Measurements from ENCODE around the gene CIBAR2. TPM values are rescaled to one million over a fixed set of nuclear protein-coding genes. Genes with fewer than 3 reads are reported as not detected.

Gene CIBAR2
- total and polyA plus RNA-seq, 7 donors: not detected

GRCh38 chr16:85117418-85117817 is 5.1 kb upstream of the CIBAR2 start:
- DNase-seq: no peak
- WGBS, 2 donors: 86 to 91% methylated on average over 12 of the region's 12 CpGs

GRCh38 chr16:85114909-85115567 is 2.8 kb upstream of the CIBAR2 start:
- Histone ChIP-seq H3K4me3 (peak overlapping the region in 3 of 4 donors; percentile 11 to 34 (median 25)), H3K27ac (peak overlapping the region in 3 of 4 donors; percentile 32 to 62 (median 52)), H3K9me3 (no peaks in the 10 kb centered on the region), H3K27me3 (no peaks in the 10 kb centered on the region), H3K4me1 (peaks cover 0 to 8% (median 6%) of the 10 kb centered on the region in 4 donors), H3K36me3 (no peaks in the 10 kb centered on the region)
- 5 to 11% methylated on average over 20 of the region's 20 CpGs for whole genome bisulfite sequencing, 2 donors
- no peak for TF ChIP-seq POLR2A (IDR thresholded peaks at IDR 0.05)
- peak in 2 of 4 donors; percentile 15 to 38 for TF ChIP-seq POLR2AphosphoS5 (IDR thresholded peaks at IDR 0.05)
- TF ChIP-seq, protein P1, sequence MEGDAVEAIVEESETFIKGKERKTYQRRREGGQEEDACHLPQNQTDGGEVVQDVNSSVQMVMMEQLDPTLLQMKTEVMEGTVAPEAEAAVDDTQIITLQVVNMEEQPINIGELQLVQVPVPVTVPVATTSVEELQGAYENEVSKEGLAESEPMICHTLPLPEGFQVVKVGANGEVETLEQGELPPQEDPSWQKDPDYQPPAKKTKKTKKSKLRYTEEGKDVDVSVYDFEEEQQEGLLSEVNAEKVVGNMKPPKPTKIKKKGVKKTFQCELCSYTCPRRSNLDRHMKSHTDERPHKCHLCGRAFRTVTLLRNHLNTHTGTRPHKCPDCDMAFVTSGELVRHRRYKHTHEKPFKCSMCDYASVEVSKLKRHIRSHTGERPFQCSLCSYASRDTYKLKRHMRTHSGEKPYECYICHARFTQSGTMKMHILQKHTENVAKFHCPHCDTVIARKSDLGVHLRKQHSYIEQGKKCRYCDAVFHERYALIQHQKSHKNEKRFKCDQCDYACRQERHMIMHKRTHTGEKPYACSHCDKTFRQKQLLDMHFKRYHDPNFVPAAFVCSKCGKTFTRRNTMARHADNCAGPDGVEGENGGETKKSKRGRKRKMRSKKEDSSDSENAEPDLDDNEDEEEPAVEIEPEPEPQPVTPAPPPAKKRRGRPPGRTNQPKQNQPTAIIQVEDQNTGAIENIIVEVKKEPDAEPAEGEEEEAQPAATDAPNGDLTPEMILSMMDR (IDR thresholded peaks at IDR 0.05): peak; percentile 97 to 98 (median 98)
- TF ChIP-seq EP300 (IDR thresholded peaks at IDR 0.05): no peak
- intact Hi-C loops (cut with DNase I): loop anchor here (1.0 to 10.0 kb wide), 4 partner anchors 52 to 600 kb away; no protein-coding TSS in a partner anchor
- DNase-seq: peak; percentile 93

More at GRCh38 chr16:85117418-85117817, 5.1 kb upstream of the CIBAR2 start:
- Histone ChIP-seq H3K4me1 (peaks cover 0 to 8% (median 6%) of the 10 kb centered on the region in 4 donors), H3K4me3 (no peak overlapping the region), H3K27me3 (no peaks in the 10 kb centered on the region), H3K9me3 (no peaks in the 10 kb centered on the region), H3K36me3 (no peaks in the 10 kb centered on the region), H3K27ac (no peak overlapping the region)
- intact Hi-C loops (cut with DNase I): loop anchor here (5.0 to 10.0 kb wide), 2 partner anchors 50 to 597 kb away; no protein-coding TSS in a partner anchor
- TF ChIP-seq POLR2AphosphoS5 (IDR thresholded peaks at IDR 0.05) (no peak), POLR2A (IDR thresholded peaks at IDR 0.05) (no peak), EP300 (IDR thresholded peaks at IDR 0.05) (no peak)
- TF ChIP-seq, protein P1 (IDR thresholded peaks at IDR 0.05): no peak

DNA sequence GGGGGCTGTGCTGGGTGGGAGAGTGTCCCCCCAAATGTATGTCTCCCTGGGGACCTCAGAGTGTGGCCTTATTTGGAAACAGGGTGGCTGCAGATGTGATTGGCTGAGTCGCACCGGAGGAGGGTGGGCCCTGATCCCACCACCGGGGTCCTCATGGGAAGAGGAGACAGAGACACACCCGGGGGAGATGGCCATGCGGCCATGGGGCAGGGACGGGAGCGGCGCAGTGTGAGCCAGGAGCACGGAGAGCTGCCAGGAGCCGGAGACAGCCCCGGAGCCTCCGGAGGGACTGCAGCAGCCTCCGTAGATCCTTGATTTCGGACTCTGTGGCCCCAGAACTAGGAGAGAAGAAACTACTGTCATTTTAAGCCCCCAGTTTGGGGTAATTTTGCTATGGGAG is 1.6 kb upstream of the CIBAR2 start:
- H3K27me3 ChIP-seq: no peaks in the 10 kb centered on the region
- no peak for DNase-seq
- H3K9me3 ChIP-seq: no peaks in the 10 kb centered on the region
- H3K27ac ChIP-seq: no peak overlapping the region
- no peak overlapping the region for H3K4me3 ChIP-seq
- H3K4me1 ChIP-seq: peaks cover 0 to 8% (median 6%) of the 10 kb centered on the region in 4 donors
- TF ChIP-seq, protein P1 (IDR thresholded peaks at IDR 0.05): no peak
- TF ChIP-seq POLR2A (IDR thresholded peaks at IDR 0.05): no peak
- no peak for TF ChIP-seq EP300 (IDR thresholded peaks at IDR 0.05)
- no peak for TF ChIP-seq POLR2AphosphoS5 (IDR thresholded peaks at IDR 0.05)
- WGBS, 2 donors: 70 to 71% methylated on average over 14 of the region's 14 CpGs
- intact Hi-C loops (cut with DNase I): loop anchor here (2.0 to 10.0 kb wide), 2 partner anchors 125 to 601 kb away; no protein-coding TSS in a partner anchor
- H3K36me3 ChIP-seq: no peaks in the 10 kb centered on the region

GRCh38 chr16:85113168-85113733 is 979 bp upstream of the CIBAR2 start:
- Histone ChIP-seq H3K4me3 (no peak overlapping the region), H3K9me3 (no peaks in the 10 kb centered on the region), H3K27ac (no peak overlapping the region), H3K36me3 (no peaks in the 10 kb centered on the region), H3K27me3 (no peaks in the 10 kb centered on the region), H3K4me1 (peaks cover 0 to 8% (median 6%) of the 10 kb centered on the region in 4 donors)
- WGBS, 2 donors: 88 to 93% methylated on average over 14 of the region's 14 CpGs
- intact Hi-C loops (cut with DNase I): loop anchor here (10.0 kb wide), 1 partner anchor 602 kb away; no protein-coding TSS in a partner anchor
- TF ChIP-seq EP300 (IDR thresholded peaks at IDR 0.05) (no peak), POLR2A (IDR thresholded peaks at IDR 0.05) (no peak), POLR2AphosphoS5 (IDR thresholded peaks at IDR 0.05) (no peak)
- TF ChIP-seq, protein P1 (IDR thresholded peaks at IDR 0.05): no peak
- DNase-seq: no peak

Measured in sigmoid colon (tissue), 7 donors.